Cortex of kidney (tissue), 1 donor: ENCODE results near the gene BICC1.

Source experiments
- DNase-seq: peaks from one replicate; lab custom pipeline; 2025; lab: John Stamatoyannopoulos, UW

The BICC1 gene

DNA sequence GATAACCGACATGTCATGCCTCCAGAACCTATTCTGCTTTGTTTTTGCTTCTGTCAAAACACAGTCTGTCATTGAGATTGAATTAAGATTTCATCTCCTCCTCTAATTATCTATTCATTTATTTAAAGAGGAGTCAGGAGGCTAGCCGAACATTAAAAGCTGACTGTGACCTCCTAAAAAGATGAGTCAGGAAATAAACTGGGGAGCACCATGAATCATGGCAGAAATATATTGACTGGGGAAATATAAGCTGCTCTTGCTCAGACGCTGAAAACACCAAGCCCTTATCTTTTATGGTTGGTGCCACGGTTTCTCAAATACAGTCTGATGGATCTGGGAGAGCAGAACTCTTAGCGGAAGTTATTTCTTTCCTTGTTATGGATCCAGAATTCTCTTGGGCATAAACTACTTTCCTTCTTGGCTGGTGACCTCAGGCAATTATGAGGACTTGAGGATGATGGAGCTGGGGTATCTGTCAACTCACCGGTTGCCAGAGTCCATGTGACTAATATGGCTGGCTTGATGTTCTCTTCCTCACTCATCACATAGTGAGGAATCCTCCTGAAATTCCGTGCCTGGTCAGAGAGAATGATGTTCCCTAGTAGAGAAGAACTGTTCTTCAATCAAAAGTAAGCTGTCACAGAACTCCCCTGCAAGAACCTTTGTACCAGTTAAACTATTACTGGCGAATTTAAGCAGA, 356.2 kb downstream of the BICC1 start:
- no peak for DNase-seq

DNA sequence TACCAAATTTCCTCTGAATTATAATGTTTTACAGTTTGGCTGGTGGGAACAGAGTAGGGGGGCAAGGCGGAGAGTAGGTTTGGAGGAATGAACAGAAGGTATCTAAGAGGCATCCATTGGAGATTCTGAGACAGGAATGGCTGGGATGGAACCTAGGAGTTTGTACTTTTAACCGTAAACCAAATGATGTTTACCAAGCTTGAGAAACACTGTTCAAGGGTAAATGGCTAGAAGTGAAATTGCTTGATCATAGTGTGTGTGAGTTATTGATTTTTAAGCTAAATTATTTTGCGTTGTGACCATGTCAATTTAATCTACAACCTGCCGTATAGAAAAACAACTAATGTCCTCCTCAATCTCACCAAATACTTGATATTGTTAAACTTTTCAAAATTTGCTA, 357.4 kb downstream of the BICC1 start:
- DNase-seq: no peak

- DNase-seq: no peak
Observed at GRCh38 chr10:58873161-58873560, 360.5 kb downstream of the BICC1 start.
